SK-N-SH treated with all-trans-retinoic acid at 6 μM for 48 hours (cell line): ENCODE results near the gene FAM229B.

ENCODE experiments used
- ATAC-seq: fragments of 200-7000 bp; cut with Tn5 transposase; 3 replicates; pipeline ENCODE4 v1.9.1; 2020; ENCODE audit warnings: mild to moderate bottlenecking, moderate library complexity
- ARNTL ChIP-seq: fragments of 450-650 bp; formaldehyde crosslinking; IDR thresholded peaks from 2 replicates; pipeline ENCODE4 v1.5.0; 2020; ENCODE audit warnings: low read depth, mild to moderate bottlenecking, moderate library complexity, borderline replicate concordance
- BACH2 ChIP-seq: fragments of 250-450 bp; sonication (Bioruptor Pico); IDR thresholded peaks from 2 replicates; pipeline ENCODE4 v1.9.0; 2021; ENCODE audit warnings: mild to moderate bottlenecking, borderline replicate concordance
- CSDC2 ChIP-seq: fragments of 250-450 bp; sonication (Bioruptor Pico); IDR thresholded peaks from 2 replicates; pipeline ENCODE4 v1.5.0; 2020; ENCODE audit warnings: mild to moderate bottlenecking, moderate library complexity
- ESRRG ChIP-seq: fragments of 250-450 bp; sonication (Bioruptor Pico); IDR thresholded peaks from 2 replicates; pipeline ENCODE4 v1.6.1; 2021; ENCODE audit warnings: mild to moderate bottlenecking
- GLIS3 ChIP-seq: fragments of 250-450 bp; sonication (Bioruptor Pico); IDR thresholded peaks from 2 replicates; pipeline ENCODE4 v1.5.0; 2020; ENCODE audit warnings: mild to moderate bottlenecking, moderate library complexity
- ISL1 ChIP-seq: fragments of 250-450 bp; sonication (Bioruptor Pico); IDR thresholded peaks from 2 replicates; pipeline ENCODE4 v2.1.2; 2022; ENCODE audit warnings: mild to moderate bottlenecking, moderate library complexity
- OSR1 ChIP-seq: fragments of 250-450 bp; sonication (Bioruptor Pico); IDR thresholded peaks from 2 replicates; pipeline ENCODE4 v1.8.0; 2022; ENCODE audit warnings: moderate library complexity, mild to moderate bottlenecking, inconsistent platforms
- PPARA ChIP-seq: fragments of 250-450 bp; sonication (Bioruptor Pico); IDR thresholded peaks from 2 replicates; pipeline ENCODE4 v1.5.0; 2020; ENCODE audit warnings: mild to moderate bottlenecking, borderline replicate concordance
- RARB ChIP-seq: fragments of 250-450 bp; sonication (Bioruptor Pico); IDR thresholded peaks from 2 replicates; pipeline ENCODE4 v1.8.0; 2021; ENCODE audit warnings: mild to moderate bottlenecking, moderate library complexity
- SNAI2 ChIP-seq: fragments of 250-450 bp; sonication (Bioruptor Pico); IDR thresholded peaks from 2 replicates; pipeline ENCODE4 v1.5.0; 2020; ENCODE audit warnings: mild to moderate bottlenecking, moderate library complexity
- TCF4 ChIP-seq: fragments of 250-450 bp; sonication (Bioruptor Pico); IDR thresholded peaks from 2 replicates; pipeline ENCODE4 v1.8.0; 2021; ENCODE audit warnings: mild to moderate bottlenecking, moderate library complexity, borderline replicate concordance
- TOX ChIP-seq: fragments of 250-450 bp; sonication (Bioruptor Pico); IDR thresholded peaks from 2 replicates; pipeline ENCODE4 v1.8.0; 2021; ENCODE audit warnings: mild to moderate bottlenecking, moderate library complexity, borderline replicate concordance
- ZC3H10 ChIP-seq: fragments of 250-450 bp; sonication (Bioruptor Pico); IDR thresholded peaks from 2 replicates; pipeline ENCODE4 v1.5.1; 2021; ENCODE audit warnings: mild to moderate bottlenecking, moderate library complexity
- ZFP3 ChIP-seq: fragments of 250-450 bp; sonication (Bioruptor Pico); IDR thresholded peaks from 2 replicates; pipeline ENCODE4 v1.5.0; 2020; ENCODE audit warnings: mild to moderate bottlenecking, moderate library complexity
- ZFP30 ChIP-seq: fragments of 450-650 bp; formaldehyde crosslinking; IDR thresholded peaks from 2 replicates; pipeline ENCODE4 v1.5.0; 2022; ENCODE audit warnings: mild to moderate bottlenecking, moderate library complexity
- ZNF565 ChIP-seq: fragments of 450-650 bp; formaldehyde crosslinking; conservative IDR thresholded peaks from 2 replicates; pipeline ENCODE4 v1.5.0; 2020; ENCODE audit warnings: low read depth, mild to moderate bottlenecking, moderate library complexity
- ZNF70 ChIP-seq: fragments of 450-650 bp; formaldehyde crosslinking; IDR thresholded peaks from 2 replicates; pipeline ENCODE4 v1.5.0; 2020; ENCODE audit warnings: mild to moderate bottlenecking, moderate library complexity
- ZNF8 ChIP-seq: fragments of 450-650 bp; formaldehyde crosslinking; IDR thresholded peaks from 2 replicates; pipeline ENCODE4 v1.5.0; 2020; ENCODE audit warnings: mild to moderate bottlenecking, moderate library complexity
- TF ChIP-seq, protein P1 (sequence below): fragments of 250-450 bp; sonication (Bioruptor Pico); IDR thresholded peaks from 2 replicates; pipeline ENCODE4 v1.5.1; 2020; ENCODE audit warnings: low read depth, mild to moderate bottlenecking, moderate library complexity
- TF ChIP-seq, protein P2 (sequence below): fragments of 250-450 bp; sonication (Bioruptor Pico); IDR thresholded peaks from 2 replicates; pipeline ENCODE4 v1.5.1; 2021; ENCODE audit warnings: mild to moderate bottlenecking, moderate library complexity
- TF ChIP-seq, protein P3 (sequence below): fragments of 250-450 bp; sonication (Bioruptor Pico); IDR thresholded peaks from 2 replicates; pipeline ENCODE4 v1.8.0; 2021; ENCODE audit warnings: low read depth, mild to moderate bottlenecking, moderate library complexity, borderline replicate concordance
- TF ChIP-seq, protein P4 (sequence below): fragments of 250-450 bp; sonication (Bioruptor Pico); IDR thresholded peaks from 2 replicates; pipeline ENCODE4 v1.8.0; 2020; ENCODE audit warnings: mild to moderate bottlenecking, moderate library complexity, borderline replicate concordance
- TF ChIP-seq, protein P5 (sequence below): fragments of 250-450 bp; sonication (Bioruptor Pico); IDR thresholded peaks from 2 replicates; pipeline ENCODE4 v1.5.0; 2020; ENCODE audit warnings: mild to moderate bottlenecking, moderate library complexity

Gene FAM229B

DNA sequence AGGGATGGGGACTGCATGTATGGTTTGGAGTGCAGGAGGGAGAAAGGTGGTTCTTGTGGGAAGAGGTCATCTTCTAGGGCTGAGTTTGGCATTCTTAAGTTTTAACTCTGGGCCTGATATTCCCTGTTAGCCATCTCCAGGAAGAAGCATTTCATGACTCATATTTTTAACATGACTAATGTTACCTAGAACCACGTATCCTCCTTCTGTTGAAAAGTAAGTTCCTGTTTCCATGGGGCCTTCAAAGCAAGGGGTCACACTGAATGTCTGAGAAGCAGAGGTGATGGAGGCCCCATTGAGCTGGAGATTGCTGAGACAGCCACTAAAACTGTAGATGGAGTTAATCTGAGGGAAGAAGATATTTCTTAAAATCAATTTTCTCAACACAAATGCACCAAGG, 30.2 kb downstream of the FAM229B start:
- TF ChIP-seq ZNF565 (no peak), ESRRG (CRISPR knock-in tag) (no peak), ZNF8 (CRISPR knock-in tag) (no peak), GLIS3 (CRISPR knock-in tag) (no peak), CSDC2 (CRISPR knock-in tag) (no peak), OSR1 (CRISPR knock-in tag) (no peak), PPARA (CRISPR knock-in tag) (no peak), RARB (CRISPR knock-in tag) (no peak), SNAI2 (CRISPR knock-in tag) (no peak), ARNTL (CRISPR knock-in tag) (no peak), ISL1 (CRISPR knock-in tag) (no peak), ZNF70 (no peak), TCF4 (CRISPR knock-in tag) (no peak), ZC3H10 (no peak), TOX (CRISPR knock-in tag) (no peak)
- TF ChIP-seq, protein P1, sequence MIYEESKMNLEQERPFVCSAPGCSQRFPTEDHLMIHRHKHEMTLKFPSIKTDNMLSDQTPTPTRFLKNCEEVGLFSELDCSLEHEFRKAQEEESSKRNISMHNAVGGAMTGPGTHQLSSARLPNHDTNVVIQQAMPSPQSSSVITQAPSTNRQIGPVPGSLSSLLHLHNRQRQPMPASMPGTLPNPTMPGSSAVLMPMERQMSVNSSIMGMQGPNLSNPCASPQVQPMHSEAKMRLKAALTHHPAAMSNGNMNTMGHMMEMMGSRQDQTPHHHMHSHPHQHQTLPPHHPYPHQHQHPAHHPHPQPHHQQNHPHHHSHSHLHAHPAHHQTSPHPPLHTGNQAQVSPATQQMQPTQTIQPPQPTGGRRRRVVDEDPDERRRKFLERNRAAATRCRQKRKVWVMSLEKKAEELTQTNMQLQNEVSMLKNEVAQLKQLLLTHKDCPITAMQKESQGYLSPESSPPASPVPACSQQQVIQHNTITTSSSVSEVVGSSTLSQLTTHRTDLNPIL (CRISPR knock-in tag): no peak
- TF ChIP-seq, protein P2, sequence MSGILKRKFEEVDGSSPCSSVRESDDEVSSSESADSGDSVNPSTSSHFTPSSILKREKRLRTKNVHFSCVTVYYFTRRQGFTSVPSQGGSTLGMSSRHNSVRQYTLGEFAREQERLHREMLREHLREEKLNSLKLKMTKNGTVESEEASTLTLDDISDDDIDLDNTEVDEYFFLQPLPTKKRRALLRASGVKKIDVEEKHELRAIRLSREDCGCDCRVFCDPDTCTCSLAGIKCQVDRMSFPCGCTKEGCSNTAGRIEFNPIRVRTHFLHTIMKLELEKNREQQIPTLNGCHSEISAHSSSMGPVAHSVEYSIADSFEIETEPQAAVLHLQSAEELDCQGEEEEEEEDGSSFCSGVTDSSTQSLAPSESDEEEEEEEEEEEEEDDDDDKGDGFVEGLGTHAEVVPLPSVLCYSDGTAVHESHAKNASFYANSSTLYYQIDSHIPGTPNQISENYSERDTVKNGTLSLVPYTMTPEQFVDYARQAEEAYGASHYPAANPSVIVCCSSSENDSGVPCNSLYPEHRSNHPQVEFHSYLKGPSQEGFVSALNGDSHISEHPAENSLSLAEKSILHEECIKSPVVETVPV (CRISPR knock-in tag): no peak
- TF ChIP-seq, protein P3, sequence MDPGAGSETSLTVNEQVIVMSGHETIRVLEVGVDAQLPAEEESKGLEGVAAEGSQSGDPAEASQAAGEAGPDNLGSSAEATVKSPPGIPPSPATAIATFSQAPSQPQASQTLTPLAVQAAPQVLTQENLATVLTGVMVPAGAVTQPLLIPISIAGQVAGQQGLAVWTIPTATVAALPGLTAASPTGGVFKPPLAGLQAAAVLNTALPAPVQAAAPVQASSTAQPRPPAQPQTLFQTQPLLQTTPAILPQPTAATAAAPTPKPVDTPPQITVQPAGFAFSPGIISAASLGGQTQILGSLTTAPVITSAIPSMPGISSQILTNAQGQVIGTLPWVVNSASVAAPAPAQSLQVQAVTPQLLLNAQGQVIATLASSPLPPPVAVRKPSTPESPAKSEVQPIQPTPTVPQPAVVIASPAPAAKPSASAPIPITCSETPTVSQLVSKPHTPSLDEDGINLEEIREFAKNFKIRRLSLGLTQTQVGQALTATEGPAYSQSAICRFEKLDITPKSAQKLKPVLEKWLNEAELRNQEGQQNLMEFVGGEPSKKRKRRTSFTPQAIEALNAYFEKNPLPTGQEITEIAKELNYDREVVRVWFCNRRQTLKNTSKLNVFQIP (CRISPR knock-in tag): no peak
- no peak for ATAC-seq

DNA sequence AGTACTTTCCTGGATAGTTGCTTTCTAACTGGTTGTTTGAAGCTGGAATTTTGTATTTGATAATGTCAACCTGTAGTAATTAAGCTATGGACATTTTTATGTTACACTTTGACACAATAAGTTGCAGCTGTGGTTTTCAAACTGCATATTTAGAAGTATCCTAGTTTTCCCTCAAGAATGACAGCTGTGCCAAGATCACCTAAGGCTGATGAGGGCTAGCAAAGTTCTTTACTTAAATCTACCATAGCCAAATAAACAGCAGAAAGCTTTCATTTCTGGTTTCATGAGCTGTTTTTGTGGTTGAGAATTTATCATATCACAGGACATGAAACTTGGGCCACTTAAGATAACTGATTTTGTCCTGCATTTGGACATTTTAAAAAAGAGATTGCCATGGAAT, 30.6 kb downstream of the FAM229B start:
- TF ChIP-seq ZNF8 (CRISPR knock-in tag): no peak
- TF ChIP-seq PPARA (CRISPR knock-in tag): no peak
- TF ChIP-seq, protein P2 (CRISPR knock-in tag): no peak
- no peak for TF ChIP-seq OSR1 (CRISPR knock-in tag)
- no peak for TF ChIP-seq ZFP3 (CRISPR knock-in tag)
- TF ChIP-seq TOX (CRISPR knock-in tag): no peak
- no peak for TF ChIP-seq ISL1 (CRISPR knock-in tag)
- TF ChIP-seq BACH2 (CRISPR knock-in tag): no peak
- TF ChIP-seq RARB (CRISPR knock-in tag): no peak
- TF ChIP-seq ARNTL (CRISPR knock-in tag): no peak
- no peak for TF ChIP-seq TCF4 (CRISPR knock-in tag)
- no peak for TF ChIP-seq ZC3H10
- ATAC-seq: no peak

DNA sequence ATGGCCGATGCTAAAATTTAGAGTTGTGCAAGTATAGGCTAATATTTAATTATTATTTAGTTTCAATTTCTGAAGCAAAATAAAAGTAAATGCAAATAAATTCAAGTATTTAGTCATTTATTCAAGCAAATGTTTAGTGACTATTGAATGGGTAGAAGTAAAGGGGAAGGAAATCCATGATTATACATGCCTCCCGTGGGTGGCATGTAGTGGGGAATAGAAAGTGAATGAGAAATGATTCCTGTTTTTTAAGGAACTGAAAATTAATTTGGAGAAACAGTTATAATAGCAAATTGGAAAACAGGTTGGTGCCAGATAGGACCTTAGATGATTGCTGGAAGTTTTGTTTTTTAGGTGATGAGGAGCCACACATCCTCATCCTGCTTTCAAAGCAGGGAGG, 35.4 kb downstream of the FAM229B start:
- ATAC-seq: no peak
- TF ChIP-seq, protein P1 (CRISPR knock-in tag): no peak
- TF ChIP-seq, protein P4, sequence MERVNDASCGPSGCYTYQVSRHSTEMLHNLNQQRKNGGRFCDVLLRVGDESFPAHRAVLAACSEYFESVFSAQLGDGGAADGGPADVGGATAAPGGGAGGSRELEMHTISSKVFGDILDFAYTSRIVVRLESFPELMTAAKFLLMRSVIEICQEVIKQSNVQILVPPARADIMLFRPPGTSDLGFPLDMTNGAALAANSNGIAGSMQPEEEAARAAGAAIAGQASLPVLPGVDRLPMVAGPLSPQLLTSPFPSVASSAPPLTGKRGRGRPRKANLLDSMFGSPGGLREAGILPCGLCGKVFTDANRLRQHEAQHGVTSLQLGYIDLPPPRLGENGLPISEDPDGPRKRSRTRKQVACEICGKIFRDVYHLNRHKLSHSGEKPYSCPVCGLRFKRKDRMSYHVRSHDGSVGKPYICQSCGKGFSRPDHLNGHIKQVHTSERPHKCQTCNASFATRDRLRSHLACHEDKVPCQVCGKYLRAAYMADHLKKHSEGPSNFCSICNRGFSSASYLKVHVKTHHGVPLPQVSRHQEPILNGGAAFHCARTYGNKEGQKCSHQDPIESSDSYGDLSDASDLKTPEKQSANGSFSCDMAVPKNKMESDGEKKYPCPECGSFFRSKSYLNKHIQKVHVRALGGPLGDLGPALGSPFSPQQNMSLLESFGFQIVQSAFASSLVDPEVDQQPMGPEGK (CRISPR knock-in tag): no peak
- TF ChIP-seq SNAI2 (CRISPR knock-in tag) (no peak), GLIS3 (CRISPR knock-in tag) (no peak), ZFP30 (CRISPR knock-in tag) (no peak), ZNF8 (CRISPR knock-in tag) (no peak), ESRRG (CRISPR knock-in tag) (no peak), ISL1 (CRISPR knock-in tag) (no peak), BACH2 (CRISPR knock-in tag) (no peak), ARNTL (CRISPR knock-in tag) (no peak), ZNF70 (no peak), CSDC2 (CRISPR knock-in tag) (no peak), ZFP3 (CRISPR knock-in tag) (no peak), OSR1 (CRISPR knock-in tag) (no peak)
- TF ChIP-seq, protein P3 (CRISPR knock-in tag): no peak
- TF ChIP-seq, protein P5, sequence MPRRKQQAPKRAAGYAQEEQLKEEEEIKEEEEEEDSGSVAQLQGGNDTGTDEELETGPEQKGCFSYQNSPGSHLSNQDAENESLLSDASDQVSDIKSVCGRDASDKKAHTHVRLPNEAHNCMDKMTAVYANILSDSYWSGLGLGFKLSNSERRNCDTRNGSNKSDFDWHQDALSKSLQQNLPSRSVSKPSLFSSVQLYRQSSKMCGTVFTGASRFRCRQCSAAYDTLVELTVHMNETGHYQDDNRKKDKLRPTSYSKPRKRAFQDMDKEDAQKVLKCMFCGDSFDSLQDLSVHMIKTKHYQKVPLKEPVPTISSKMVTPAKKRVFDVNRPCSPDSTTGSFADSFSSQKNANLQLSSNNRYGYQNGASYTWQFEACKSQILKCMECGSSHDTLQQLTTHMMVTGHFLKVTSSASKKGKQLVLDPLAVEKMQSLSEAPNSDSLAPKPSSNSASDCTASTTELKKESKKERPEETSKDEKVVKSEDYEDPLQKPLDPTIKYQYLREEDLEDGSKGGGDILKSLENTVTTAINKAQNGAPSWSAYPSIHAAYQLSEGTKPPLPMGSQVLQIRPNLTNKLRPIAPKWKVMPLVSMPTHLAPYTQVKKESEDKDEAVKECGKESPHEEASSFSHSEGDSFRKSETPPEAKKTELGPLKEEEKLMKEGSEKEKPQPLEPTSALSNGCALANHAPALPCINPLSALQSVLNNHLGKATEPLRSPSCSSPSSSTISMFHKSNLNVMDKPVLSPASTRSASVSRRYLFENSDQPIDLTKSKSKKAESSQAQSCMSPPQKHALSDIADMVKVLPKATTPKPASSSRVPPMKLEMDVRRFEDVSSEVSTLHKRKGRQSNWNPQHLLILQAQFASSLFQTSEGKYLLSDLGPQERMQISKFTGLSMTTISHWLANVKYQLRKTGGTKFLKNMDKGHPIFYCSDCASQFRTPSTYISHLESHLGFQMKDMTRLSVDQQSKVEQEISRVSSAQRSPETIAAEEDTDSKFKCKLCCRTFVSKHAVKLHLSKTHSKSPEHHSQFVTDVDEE (CRISPR knock-in tag): no peak
